ENCODE measurements around the gene PARVG. TPM values are rescaled to one million over a fixed set of nuclear protein-coding genes. Genes with fewer than 3 reads are reported as not detected.

The PARVG gene
- total and polyA plus RNA-seq, 2 of the 8 experiments (the other 6 are each of a cell fraction or from before 2014, with no cell fraction given) = 0.37 to 1.5 TPM

DNA sequence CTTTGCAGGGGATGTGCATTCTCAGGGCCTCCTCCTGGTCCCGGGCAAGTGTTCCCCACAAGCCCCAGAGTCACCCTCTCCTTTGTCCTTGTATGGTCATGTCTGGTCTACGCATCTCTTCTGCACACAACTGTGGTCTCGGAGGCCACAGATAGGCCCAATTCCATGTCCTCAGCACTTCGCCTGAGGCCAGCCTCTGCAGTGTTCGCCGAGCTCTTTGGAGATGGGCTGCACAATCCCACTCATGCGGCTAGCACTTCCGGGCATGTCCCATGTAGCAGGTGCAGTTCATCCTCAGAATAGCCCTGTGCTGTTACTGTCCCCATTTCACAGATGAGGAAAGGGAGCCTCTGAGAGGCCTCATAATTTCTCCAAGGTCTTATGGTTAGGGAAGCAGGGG is 7.6 kb downstream of the PARVG start:
- no peak overlapping the region for H3K4me2 ChIP-seq (ENCODE audit: insufficient read depth in 1 of 2, low read depth in 2 of 2, low read length in 2 of 2)
- 0 out of 2 replicates have a peak overlapping the region, but pooled peaks have one; percentile 39 for H2AK5ac ChIP-seq (ENCODE audit: low read depth, low read length)
- H3K79me1 ChIP-seq (ENCODE audit: low read depth, low read length) = no peaks in the 10 kb centered on the region
- no peaks in the 10 kb centered on the region for H3K9me3 ChIP-seq (ENCODE audit: insufficient read depth in 2 of 2, low read depth in 1 of 2, low read length in 1 of 2)
- H2BK12ac ChIP-seq (ENCODE audit: low read depth, low read length) = no peak overlapping the region
- no peak overlapping the region; the same call in 1 of the 2 replicates for H2BK20ac ChIP-seq (ENCODE audit: low read length)
- ChIA-PET POLR2A (ENCODE audit: partially characterized antibody) (no interaction called here), CTCF (ENCODE audit: partially characterized antibody) (interaction anchor here (0.5 to 1.4 kb wide), 3 partner anchors 106 to 640 kb away, joined by 4 to 6 read pairs (median 5); no protein-coding TSS in a partner anchor)
- FAIRE-seq (no peak), DNase-seq (ENCODE audit: low read depth in 1 of 2, low spot score in 2 of 2) (no peak)
- no peak overlapping the region for H3K4ac ChIP-seq (replicated peaks; ENCODE audit: insufficient read length, low read depth, low read length)
- no peak overlapping the region for H3K56ac ChIP-seq (replicated peaks; ENCODE audit: insufficient read length, low read depth, low read length)
- H3K18ac ChIP-seq (ENCODE audit: extremely low read depth, low read length) = no peak overlapping the region
- H3K79me2 ChIP-seq (ENCODE audit: control insufficient read depth in 1 of 2, insufficient read depth in 2 of 2, low read length in 2 of 2) = no peaks in the 10 kb centered on the region
- WGBS, 2 experiments (ENCODE audit: extremely low coverage in 1 of 2, insufficient coverage in 1 of 2, insufficient read length in 1 of 2, insufficient replicate concordance in 2 of 2, low coverage in 1 of 2, low lambda C conversion rate in 2 of 2, missing lambda C conversion rate in 1 of 2) = 80% methylated on average over 8 of the region's 8 CpGs; no CpG with 5 or more reads in 1 of the 2 experiments
- no peak overlapping the region for H2BK5ac ChIP-seq (ENCODE audit: low read depth, low read length)
- H2BK15ac ChIP-seq (ENCODE audit: low read length) = no peak overlapping the region
- H4K91ac ChIP-seq (replicated peaks; ENCODE audit: insufficient read length, low read length) = no peak overlapping the region
- peaks cover 0 to 3% (median 0%) of the 10 kb centered on the region in 4 experiments; a peak in 1 of 7 replicates for H3K4me1 ChIP-seq (replicated peaks in 1 of 4; ENCODE audit: control insufficient read depth in 3 of 4, insufficient read depth in 4 of 4, low read length in 3 of 4)
- no peak overlapping the region for H3K23ac ChIP-seq (ENCODE audit: insufficient read length)
- no peaks in the 10 kb centered on the region for H3K23me2 ChIP-seq (ENCODE audit: low read depth, low read length)
- no peaks in the 10 kb centered on the region for H4K20me1 ChIP-seq (replicated peaks in 1 of 2; ENCODE audit: control insufficient read depth in 1 of 2, insufficient read depth in 2 of 2, low read length in 2 of 2)
- no peak overlapping the region for H2AFZ ChIP-seq (ENCODE audit: low read length)
- H4K8ac ChIP-seq (ENCODE audit: extremely low read depth, insufficient read depth, low read length) = no peak overlapping the region
- H3K36me3 ChIP-seq (ENCODE audit: control insufficient read depth in 2 of 4, insufficient read depth in 4 of 4, low read length in 3 of 4) = no peaks in the 10 kb centered on the region
- no peak overlapping the region for H4K5ac ChIP-seq (ENCODE audit: insufficient read length, low read depth, low read length)
- no peak overlapping the region for H3K14ac ChIP-seq (ENCODE audit: insufficient read length)
- no peaks in the 10 kb centered on the region for H3K27me3 ChIP-seq (replicated peaks in 1 of 4; ENCODE audit: control insufficient read depth in 3 of 4, extremely low read depth in 1 of 4, insufficient read depth in 3 of 4, low read length in 3 of 4)
- H3K4me3 ChIP-seq (ENCODE audit: extremely low read depth in 1 of 4, insufficient read depth in 2 of 4, low read depth in 3 of 4, low read length in 4 of 4) = no peak overlapping the region
- no peak overlapping the region for H3K27ac ChIP-seq (ENCODE audit: low read depth, low read length)
- no peak overlapping the region for H3K9ac ChIP-seq (replicated peaks in 1 of 4; ENCODE audit: extremely low read depth in 1 of 4, low read depth in 3 of 4, low read length in 3 of 4)
- H2BK120ac ChIP-seq (replicated peaks; ENCODE audit: low read depth, low read length) = no peak overlapping the region
- TF ChIP-seq NANOG (IDR thresholded peaks at IDR 0.05; ENCODE audit: insufficient read depth, low read depth, low read length, poor library complexity, severe bottlenecking) (no peak), TAF1 (IDR thresholded peaks at IDR 0.05; ENCODE audit: low read depth, low read length) (no peak), JUN (IDR thresholded peaks at IDR 0.05; ENCODE audit: low read depth, low read length) (no peak), CBX8 (IDR thresholded peaks at IDR 0.05; ENCODE audit: borderline replicate concordance, low read depth, low read length) (no peak), KDM5A (IDR thresholded peaks at IDR 0.05; ENCODE audit: low read length) (no peak), EZH2 (IDR thresholded peaks at IDR 0.05; ENCODE audit: low read depth, low read length, severe bottlenecking) (no peak), SUZ12 (IDR thresholded peaks at IDR 0.05; ENCODE audit: low read length) (no peak), FOSL1 (IDR thresholded peaks at IDR 0.05; ENCODE audit: insufficient read depth, low read depth, low read length) (no peak), SIX5 (IDR thresholded peaks at IDR 0.05; ENCODE audit: low read depth, low read length) (no peak), NRF1 (IDR thresholded peaks at IDR 0.05; ENCODE audit: low read depth, low read length) (no peak), ASH2L (IDR thresholded peaks at IDR 0.05; ENCODE audit: low read length) (no peak), CEBPB (IDR thresholded peaks at IDR 0.05; ENCODE audit: low read depth, low read length) (no peak), CHD1 (IDR thresholded peaks at IDR 0.05; ENCODE audit: low read depth, low read length) (no peak), TCF12 (IDR thresholded peaks at IDR 0.05; ENCODE audit: low read depth, low read length) (no peak)
- TF ChIP-seq, protein P1, sequence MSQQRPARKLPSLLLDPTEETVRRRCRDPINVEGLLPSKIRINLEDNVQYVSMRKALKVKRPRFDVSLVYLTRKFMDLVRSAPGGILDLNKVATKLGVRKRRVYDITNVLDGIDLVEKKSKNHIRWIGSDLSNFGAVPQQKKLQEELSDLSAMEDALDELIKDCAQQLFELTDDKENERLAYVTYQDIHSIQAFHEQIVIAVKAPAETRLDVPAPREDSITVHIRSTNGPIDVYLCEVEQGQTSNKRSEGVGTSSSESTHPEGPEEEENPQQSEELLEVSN (IDR thresholded peaks at IDR 0.05) = no peak
